ENCODE results near the gene ARID1B.

DNA sequence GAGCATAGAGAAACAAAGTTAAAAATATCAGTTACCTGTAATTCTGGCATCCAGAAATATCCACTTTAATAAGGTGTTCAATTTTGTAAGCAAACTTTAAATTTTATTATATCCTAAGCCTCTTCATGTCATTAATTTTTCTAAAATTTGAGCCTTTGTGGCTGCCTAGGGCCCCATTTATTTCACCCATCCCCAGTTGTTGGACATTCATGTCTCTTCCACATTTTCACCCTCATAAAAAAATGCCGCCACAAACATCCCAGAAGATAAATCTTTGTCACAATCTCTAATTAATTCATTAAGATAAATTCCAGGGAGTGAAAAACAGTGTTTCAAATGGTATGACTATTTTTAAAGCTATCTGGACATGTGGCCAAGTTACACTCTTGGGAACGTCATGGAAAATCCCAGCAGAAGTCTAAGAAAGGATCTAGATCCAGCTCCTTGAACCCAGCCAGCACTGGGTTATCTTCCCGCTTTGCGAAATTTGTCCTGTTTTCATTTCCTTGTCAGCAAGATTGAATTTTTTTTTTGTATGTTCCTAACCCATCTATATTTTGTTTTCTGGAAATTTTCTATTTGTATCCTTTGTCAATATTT, 448.9 kb downstream of the ARID1B start:
- TF ChIP-seq CTCF (IDR thresholded peaks at IDR 0.05; ENCODE audit: borderline replicate concordance, extremely low read depth, low read length, poor library complexity, severe bottlenecking): no peak
- no peak for TF ChIP-seq EZH2 (IDR thresholded peaks at IDR 0.05; ENCODE audit: borderline replicate concordance, low read depth, low read length, severe bottlenecking)

Measured in DND-41 (cell line).